IMR-90 (cell line): ENCODE measurements around the gene DPP6. TPM values are rescaled to one million over a fixed set of nuclear protein-coding genes. Genes with fewer than 3 reads are reported as not detected.

Experiments used
- ATAC-seq: fragments of 200-7000 bp; cut with Tn5 transposase; 2 replicates; pipeline ENCODE4 v1.9.1; 2020; ENCODE audit warnings: low read depth, mild to moderate bottlenecking, moderate library complexity
- BruUV-seq: library from RNA; stranded (reverse); fragments of 400-500 nt; replicated peaks from 2 replicates; lab custom pipeline; 2021; lab: Mats Ljungman, UMichigan
- CTCF ChIA-PET: fragments of 300-600 bp; formaldehyde crosslinking; extraction: SDS; loops from one replicate; lab custom pipeline; 2021; ENCODE audit warnings: antibody characterized with exemption; lab: Yijun Ruan, JAX
- POLR2A ChIA-PET: fragments of 300-600 bp; sonication (Branson Sonifier 250); formaldehyde crosslinking; loops from one replicate; lab custom pipeline; 2022; ENCODE audit warnings: antibody characterized with exemption; ENCODE audit not compliant: unreplicated experiment; lab: Charles Lee
- DNase-seq: peaks from one replicate; pipeline ENCODE4 v3.0.0; 2013
- H2AFZ ChIP-seq: replicated peaks from 2 replicates; pipeline ENCODE3; 2013; ENCODE audit warnings: low read length, mild to moderate bottlenecking; ENCODE audit not compliant: poor library complexity
- H2AK5ac ChIP-seq: 2 replicates; pipeline ENCODE4 v1.6.1; 2013; ENCODE audit warnings: low read depth, low read length, inconsistent platforms
- H2AK9ac ChIP-seq: replicated peaks from 2 replicates; pipeline ENCODE3; 2013; ENCODE audit warnings: mild to moderate bottlenecking, low read depth, low read length, moderate library complexity; ENCODE audit not compliant: poor library complexity
- H2BK120ac ChIP-seq: 2 replicates; pipeline ENCODE4 v1.6.1; 2013; ENCODE audit warnings: low read depth, low read length, inconsistent platforms
- H2BK15ac ChIP-seq: 3 replicates; pipeline ENCODE4 v1.6.1; 2013; ENCODE audit warnings: low read depth, low read length, inconsistent platforms
- H2BK20ac ChIP-seq: 2 replicates; pipeline ENCODE4 v1.6.1; 2013; ENCODE audit warnings: low read depth, mild to moderate bottlenecking, inconsistent platforms, low read length, moderate library complexity
- H2BK5ac ChIP-seq: 2 replicates; pipeline ENCODE4 v1.6.1; 2013; ENCODE audit warnings: mild to moderate bottlenecking, low read depth, low read length, inconsistent platforms; ENCODE audit not compliant: poor library complexity, severe bottlenecking
- H3K14ac ChIP-seq: replicated peaks from 2 replicates; pipeline ENCODE4 v1.6.1; 2013; ENCODE audit warnings: low read depth, low read length, inconsistent platforms
- H3K18ac ChIP-seq: 2 replicates; pipeline ENCODE4 v1.6.1; 2013; ENCODE audit warnings: low read depth, low read length, control low read depth
- H3K23ac ChIP-seq: 2 replicates; pipeline ENCODE4 v1.6.1; 2013; ENCODE audit warnings: low read depth, low read length, inconsistent platforms
- H3K27ac ChIP-seq: 2 replicates; pipeline ENCODE4 v1.5.1; 2013; ENCODE audit warnings: mild to moderate bottlenecking, control low read depth, low read length; ENCODE audit not compliant: insufficient read depth
- H3K27me3 ChIP-seq: 2 replicates; pipeline ENCODE4 v1.6.1; 2013; ENCODE audit warnings: low read length; ENCODE audit not compliant: control insufficient read depth, insufficient read depth
- H3K36me3 ChIP-seq: 2 replicates; pipeline ENCODE4 v1.6.1; 2013; ENCODE audit warnings: low read length, mixed read lengths; ENCODE audit not compliant: control insufficient read depth, insufficient read depth
- H3K4ac ChIP-seq: 2 replicates; pipeline ENCODE4 v1.6.1; 2013; ENCODE audit warnings: low read depth, low read length, inconsistent platforms
- H3K4me1 ChIP-seq: 2 replicates; pipeline ENCODE4 v1.6.1; 2013; ENCODE audit warnings: low read length, mixed read lengths; ENCODE audit not compliant: control insufficient read depth, insufficient read depth
- H3K4me2 ChIP-seq: 2 replicates; pipeline ENCODE4 v1.6.1; 2013; ENCODE audit warnings: low read depth, mild to moderate bottlenecking, control low read depth, low read length, moderate library complexity
- H3K4me3 ChIP-seq: 2 replicates; pipeline ENCODE4 v1.5.1; 2013; ENCODE audit warnings: low read depth, mild to moderate bottlenecking, control low read depth, low read length, moderate library complexity; ENCODE audit not compliant: insufficient read depth
- H3K56ac ChIP-seq: 2 replicates; pipeline ENCODE4 v1.6.1; 2013; ENCODE audit warnings: low read length, inconsistent platforms; ENCODE audit not compliant: insufficient read depth; ENCODE audit errors: extremely low read depth
- H3K79me1 ChIP-seq, 2 experiments: 2 replicates each; pipeline ENCODE4 v1.6.1; 2013; ENCODE audit warnings: low read length in 2 of 2, inconsistent platforms in 1 of 2, low read depth in 1 of 2
- H3K9ac ChIP-seq: 2 replicates; pipeline ENCODE4 v1.6.1; 2013; ENCODE audit warnings: low read depth, low read length, control low read depth
- H3K9me1 ChIP-seq: 2 replicates; pipeline ENCODE4 v1.6.1; 2013; ENCODE audit warnings: low read length, inconsistent platforms; ENCODE audit not compliant: insufficient read depth
- H3K9me3 ChIP-seq: 2 replicates; pipeline ENCODE4 v1.6.1; 2013; ENCODE audit warnings: low read length; ENCODE audit not compliant: control insufficient read depth, insufficient read depth
- H4K20me1 ChIP-seq: 2 replicates; pipeline ENCODE4 v1.6.1; 2013; ENCODE audit warnings: low read length, inconsistent platforms; ENCODE audit not compliant: insufficient read depth
- H4K5ac ChIP-seq: 2 replicates; pipeline ENCODE4 v1.6.1; 2013; ENCODE audit warnings: mild to moderate bottlenecking, low read depth, low read length, control low read depth
- H4K8ac ChIP-seq, 2 experiments: 2 replicates each; pipeline ENCODE4 v1.6.1; 2013; ENCODE audit warnings: low read depth in 2 of 2, low read length in 2 of 2, control low read depth in 1 of 2, inconsistent platforms in 1 of 2
- H4K91ac ChIP-seq: 2 replicates; pipeline ENCODE4 v1.6.1; 2013; ENCODE audit warnings: low read depth, low read length, inconsistent platforms; ENCODE audit not compliant: insufficient read depth
- BHLHE40 ChIP-seq: fragments of 150-350 bp; IDR thresholded peaks from 2 replicates; pipeline ENCODE4 v1.6.1; 2016; ENCODE audit warnings: mild to moderate bottlenecking, low read depth, low read length
- CHD1 ChIP-seq: IDR thresholded peaks from 2 replicates; pipeline ENCODE4 v1.6.1; 2012; ENCODE audit warnings: low read depth, low read length, improper control_type of control experiment
- CTCF ChIP-seq: conservative IDR thresholded peaks from 2 replicates; pipeline ENCODE4 v1.5.1; 2012; ENCODE audit warnings: mild to moderate bottlenecking, low read depth, low read length, improper control_type of control experiment
- ELK1 ChIP-seq: fragments of 150-350 bp; IDR thresholded peaks from 2 replicates; pipeline ENCODE4 v1.6.1; 2016; ENCODE audit warnings: low read depth, mild to moderate bottlenecking, low read length, moderate library complexity, borderline replicate concordance
- FOS ChIP-seq: fragments of 150-350 bp; IDR thresholded peaks from 2 replicates; pipeline ENCODE4 v1.6.1; 2016; ENCODE audit warnings: low read depth, low read length
- MAZ ChIP-seq: IDR thresholded peaks from 2 replicates; pipeline ENCODE4 v1.6.1; 2012; ENCODE audit warnings: low read depth, mild to moderate bottlenecking, low read length, improper control_type of control experiment, moderate library complexity, borderline replicate concordance
- MXI1 ChIP-seq: IDR thresholded peaks from 2 replicates; pipeline ENCODE4 v1.6.1; 2012; ENCODE audit warnings: low read depth, mild to moderate bottlenecking, low read length, moderate library complexity, borderline replicate concordance
- NFE2L2 ChIP-seq: fragments of 150-350 bp; IDR thresholded peaks from 2 replicates; pipeline ENCODE4 v1.6.1; 2016; ENCODE audit warnings: low read depth, mild to moderate bottlenecking, low read length
- RFX5 ChIP-seq: IDR thresholded peaks from 2 replicates; pipeline ENCODE4 v1.8.0; 2012; ENCODE audit warnings: low read depth, mild to moderate bottlenecking, low read length, moderate library complexity
- WGBS, 2 experiments: methylation state at CpG; one replicate each; pipeline versions ENCODE4 v1.1.5 to v1.1.7; 2013; ENCODE audit warnings: missing lambda C conversion rate in 2 of 2; ENCODE audit not compliant: insufficient read length in 1 of 2; ENCODE audit errors: extremely low coverage in 2 of 2; 5-methylcytosine and 5-hydroxymethylcytosine counted together
- dilution Hi-C: fragments of 300-500 bp; cut with HindIII; formaldehyde crosslinking; loops from one replicate; pipeline ENCODE4 v1.14.3; 2018; ENCODE audit warnings: low sequenced_read_pairs; ENCODE audit not compliant: unreplicated experiment
- in situ Hi-C: fragments of 300-500 bp; cut with MboI; formaldehyde crosslinking; loops from 3 replicates; pipeline ENCODE4 v1.14.3; 2019; ENCODE audit warnings: low sequenced_read_pairs, inconsistent platforms, mixed read lengths
- intact Hi-C: fragments of 100-400 bp; cut with micrococcal nuclease; formaldehyde crosslinking; loops from 2 replicates; pipeline ENCODE4 v1.10.0; 2022
- polyA plus RNA-seq, 3 experiments: library from polyadenylated mRNA; depleted of rRNA; stranded (reverse); fragments of >200 nt; gene quantifications; 2 replicates each; pipeline ENCODE4 v1.2.3, GENCODE V29; 2012; ENCODE audit warnings: low replicate concordance in 1 of 3
- total RNA-seq: library from RNA; depleted of rRNA; stranded (reverse); fragments of >200 nt; gene quantifications from 2 replicates; pipeline ENCODE4 v1.2.3, GENCODE V29; 2012

Gene DPP6
- total and polyA plus RNA-seq, 2 of the 4 experiments (the other 2 are of a cell fraction), result not detected

GRCh38 chr7:154255324-154255723 is 203.1 kb downstream of the DPP6 start:
- CTCF ChIA-PET, result no interaction called here
- no peak overlapping the region for H4K91ac ChIP-seq
- H2AFZ ChIP-seq, result no peak overlapping the region
- TF ChIP-seq CHD1, result no peak
- no peak for TF ChIP-seq CTCF
- no peak for TF ChIP-seq BHLHE40
- TF ChIP-seq ELK1, result no peak
- no peak for TF ChIP-seq MXI1
- no peak for TF ChIP-seq NFE2L2
- TF ChIP-seq FOS, result no peak
- no peak for TF ChIP-seq MAZ
- TF ChIP-seq RFX5, result no peak
- dilution Hi-C loops, result no loop called here
- H3K23ac ChIP-seq, result no peak overlapping the region
- no peaks in the 10 kb centered on the region for H3K9me1 ChIP-seq
- H3K36me3 ChIP-seq, result no peaks in the 10 kb centered on the region
- no peak overlapping the region for H2AK5ac ChIP-seq
- POLR2A ChIA-PET, result no interaction called here
- H3K9ac ChIP-seq, result no peak overlapping the region
- H2BK20ac ChIP-seq, result no peak overlapping the region
- no peak overlapping the region for H2BK15ac ChIP-seq
- H2BK5ac ChIP-seq, result no peak overlapping the region
- H4K20me1 ChIP-seq, result no peaks in the 10 kb centered on the region
- no peak overlapping the region for H3K18ac ChIP-seq
- ATAC-seq, result no peak
- no TSS peak for BruUV-seq
- WGBS, 2 experiments, result 20% methylated on average over 1 of the region's 7 CpGs; no CpG with 5 or more reads in 1 of the 2 experiments
- no peak overlapping the region for H4K5ac ChIP-seq
- H2AK9ac ChIP-seq, result no peak overlapping the region
- H3K4me2 ChIP-seq, result no peak overlapping the region
- no peaks in the 10 kb centered on the region for H3K79me1 ChIP-seq
- H2BK120ac ChIP-seq, result no peak overlapping the region
- H3K14ac ChIP-seq, result no peak overlapping the region
- in situ Hi-C loops, result no loop called here
- no peak overlapping the region for H4K8ac ChIP-seq
- H3K56ac ChIP-seq, result no peak overlapping the region
- no peak overlapping the region for H3K27ac ChIP-seq
- H3K27me3 ChIP-seq, result no peaks in the 10 kb centered on the region
- no peak overlapping the region for H3K4me3 ChIP-seq
- no peak overlapping the region for H3K4ac ChIP-seq
- intact Hi-C loops, result no loop called here
- H3K9me3 ChIP-seq, result peaks cover 28% of the 10 kb centered on the region
- DNase-seq, result no peak
- H3K4me1 ChIP-seq, result no peaks in the 10 kb centered on the region
